Measurements from ENCODE around the gene MATR3. TPM values are rescaled to one million over a fixed set of nuclear protein-coding genes. Genes with fewer than 3 reads are reported as not detected.

Gene MATR3
- total RNA-seq, 3 donors from 2014 or later: 213 to 349 (median 279) TPM

GRCh38 chr5:139251281-139251687 lies 42.3 kb upstream of the MATR3 start:
- Histone ChIP-seq H3K4me1 (no peaks in the 10 kb centered on the region), H3K9me3 (no peaks in the 10 kb centered on the region), H3K36me3 (no peaks in the 10 kb centered on the region), H3K27ac (no peak overlapping the region), H3K27me3 (no peaks in the 10 kb centered on the region), H3K4me3 (no peak overlapping the region)
- TF ChIP-seq POLR2A (IDR thresholded peaks at IDR 0.05) (no peak), CTCF (IDR thresholded peaks at IDR 0.05) (no peak), POLR2AphosphoS5 (IDR thresholded peaks at IDR 0.05) (no peak)
- DNase-seq (ENCODE audit: low spot score in 2 of 2): no peak
- intact Hi-C loops (cut with DNase I; ENCODE audit: low total_unique reads): no loop called here

- TF ChIP-seq POLR2A (IDR thresholded peaks at IDR 0.05) (no peak), POLR2AphosphoS5 (IDR thresholded peaks at IDR 0.05) (no peak), CTCF (IDR thresholded peaks at IDR 0.05) (no peak)
- Histone ChIP-seq H3K27me3 (no peaks in the 10 kb centered on the region), H3K4me3 (no peak overlapping the region), H3K27ac (no peak overlapping the region), H3K36me3 (no peaks in the 10 kb centered on the region), H3K4me1 (no peaks in the 10 kb centered on the region), H3K9me3 (no peaks in the 10 kb centered on the region)
- no peak for DNase-seq (ENCODE audit: low spot score in 2 of 2)
- intact Hi-C loops (cut with DNase I; ENCODE audit: low total_unique reads): no loop called here
Measured at GRCh38 chr5:139251695-139252288, 41.7 kb upstream of the MATR3 start.

- intact Hi-C loops (cut with DNase I; ENCODE audit: low total_unique reads): no loop called here
- Histone ChIP-seq H3K27me3 (no peaks in the 10 kb centered on the region), H3K9me3 (no peaks in the 10 kb centered on the region), H3K4me1 (no peaks in the 10 kb centered on the region), H3K36me3 (no peaks in the 10 kb centered on the region), H3K27ac (no peak overlapping the region), H3K4me3 (no peak overlapping the region)
- DNase-seq (ENCODE audit: low spot score in 2 of 2): no peak
- no peak for TF ChIP-seq POLR2A (IDR thresholded peaks at IDR 0.05)
- TF ChIP-seq POLR2AphosphoS5 (IDR thresholded peaks at IDR 0.05): no peak
- TF ChIP-seq CTCF (IDR thresholded peaks at IDR 0.05): no peak
Measured at GRCh38 chr5:139253115-139253514, 40.4 kb upstream of the MATR3 start.

GRCh38 chr5:139256820-139257219 lies 36.7 kb upstream of the MATR3 start:
- intact Hi-C loops (cut with DNase I; ENCODE audit: low total_unique reads): no loop called here
- H3K36me3 ChIP-seq: no peaks in the 10 kb centered on the region
- no peak overlapping the region for H3K27ac ChIP-seq
- H3K4me1 ChIP-seq: no peaks in the 10 kb centered on the region
- no peak for DNase-seq (ENCODE audit: low spot score in 2 of 2)
- H3K4me3 ChIP-seq: no peak overlapping the region
- TF ChIP-seq CTCF (IDR thresholded peaks at IDR 0.05): no peak
- TF ChIP-seq POLR2AphosphoS5 (IDR thresholded peaks at IDR 0.05): no peak
- TF ChIP-seq POLR2A (IDR thresholded peaks at IDR 0.05): no peak
- H3K27me3 ChIP-seq: no peaks in the 10 kb centered on the region
- no peaks in the 10 kb centered on the region for H3K9me3 ChIP-seq

GRCh38 chr5:139262059-139262741 lies 31.3 kb upstream of the MATR3 start:
- H3K27me3 ChIP-seq: no peaks in the 10 kb centered on the region
- intact Hi-C loops (cut with DNase I; ENCODE audit: low total_unique reads): loop anchor here (10.0 kb wide), 1 partner anchor 687 kb away; the partner anchor contains the start of gene HSPA9
- no peaks in the 10 kb centered on the region for H3K9me3 ChIP-seq
- H3K4me3 ChIP-seq: no peak overlapping the region
- no peaks in the 10 kb centered on the region for H3K36me3 ChIP-seq
- TF ChIP-seq POLR2A (IDR thresholded peaks at IDR 0.05) (no peak), POLR2AphosphoS5 (IDR thresholded peaks at IDR 0.05) (no peak), CTCF (IDR thresholded peaks at IDR 0.05) (no peak)
- no peaks in the 10 kb centered on the region for H3K4me1 ChIP-seq
- H3K27ac ChIP-seq: peak overlapping the region in 1 of 2 donors; percentile 15
- DNase-seq (ENCODE audit: low spot score in 2 of 2): no peak

All from breast epithelium (tissue), 4 donors.